ENCODE results near the gene SLC22A7. TPM values are rescaled to one million over a fixed set of nuclear protein-coding genes. Genes with fewer than 3 reads are reported as not detected.
"Not testable (repeated sequence)": the region's sequence is repeated elsewhere in the genome, so short reads cannot be mapped to it uniquely, and the experiment has no call there.

Gene SLC22A7
- polyA plus RNA-seq, 1 donor (not counting 4 experiments of a cell fraction or from before 2014, with no cell fraction given): not detected

DNA sequence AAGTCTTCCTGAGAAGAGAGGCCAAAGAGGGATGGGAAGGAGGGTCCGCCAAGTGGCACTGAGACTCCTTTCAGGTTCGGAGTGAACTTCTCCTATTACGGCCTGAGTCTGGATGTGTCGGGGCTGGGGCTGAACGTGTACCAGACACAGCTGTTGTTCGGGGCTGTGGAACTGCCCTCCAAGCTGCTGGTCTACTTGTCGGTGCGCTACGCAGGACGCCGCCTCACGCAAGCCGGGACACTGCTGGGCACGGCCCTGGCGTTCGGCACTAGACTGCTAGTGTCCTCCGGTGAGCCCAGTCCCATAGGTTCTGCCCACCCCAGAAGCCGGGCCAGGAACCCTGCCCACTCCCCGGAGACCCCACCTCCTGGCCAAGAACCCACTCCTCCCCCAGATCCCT lies 4.1 kb downstream of the SLC22A7 start:
- Histone ChIP-seq H2AFZ (ENCODE audit: control insufficient read depth, low read length) (no peak overlapping the region), H3K9me1 (ENCODE audit: control insufficient read depth, extremely low read depth, insufficient read depth, low read length) (no peaks in the 10 kb centered on the region), H3K4me2 (ENCODE audit: control insufficient read depth, extremely low read depth, insufficient read depth, low read depth, low read length) (no peak overlapping the region), H3K79me2 (ENCODE audit: control insufficient read depth, insufficient read depth, low read length) (no peaks in the 10 kb centered on the region), H3K4me3 (ENCODE audit: control insufficient read depth in 2 of 3, extremely low read depth in 1 of 3, insufficient read depth in 2 of 3, low read depth in 1 of 3, low read length in 3 of 3) (no peak overlapping the region), H3K9ac (ENCODE audit: control insufficient read depth, extremely low read depth, insufficient read depth, low read length) (no peak overlapping the region), H3K4me1 (ENCODE audit: control insufficient read depth, extremely low read depth, insufficient read depth, low read length) (no peaks in the 10 kb centered on the region), H3K27me3 (ENCODE audit: control insufficient read depth, extremely low read depth, insufficient read depth, low read length) (peaks cover 31% of the 10 kb centered on the region), H4K20me1 (ENCODE audit: control insufficient read depth, extremely low read depth, insufficient read depth, low read length) (no peaks in the 10 kb centered on the region), H3K36me3 (ENCODE audit: control insufficient read depth in 2 of 2, extremely low read depth in 1 of 2, insufficient read depth in 2 of 2, low read length in 2 of 2) (no peaks in the 10 kb centered on the region), H3K27ac (ENCODE audit: control insufficient read depth, insufficient read depth, low read length) (no peak overlapping the region), H3K9me3 (ENCODE audit: control insufficient read depth, low read depth, low read length) (no peaks in the 10 kb centered on the region)
- no peak for TF ChIP-seq EZH2 (IDR thresholded peaks at IDR 0.05; ENCODE audit: low read length)
- TF ChIP-seq, protein P1, sequence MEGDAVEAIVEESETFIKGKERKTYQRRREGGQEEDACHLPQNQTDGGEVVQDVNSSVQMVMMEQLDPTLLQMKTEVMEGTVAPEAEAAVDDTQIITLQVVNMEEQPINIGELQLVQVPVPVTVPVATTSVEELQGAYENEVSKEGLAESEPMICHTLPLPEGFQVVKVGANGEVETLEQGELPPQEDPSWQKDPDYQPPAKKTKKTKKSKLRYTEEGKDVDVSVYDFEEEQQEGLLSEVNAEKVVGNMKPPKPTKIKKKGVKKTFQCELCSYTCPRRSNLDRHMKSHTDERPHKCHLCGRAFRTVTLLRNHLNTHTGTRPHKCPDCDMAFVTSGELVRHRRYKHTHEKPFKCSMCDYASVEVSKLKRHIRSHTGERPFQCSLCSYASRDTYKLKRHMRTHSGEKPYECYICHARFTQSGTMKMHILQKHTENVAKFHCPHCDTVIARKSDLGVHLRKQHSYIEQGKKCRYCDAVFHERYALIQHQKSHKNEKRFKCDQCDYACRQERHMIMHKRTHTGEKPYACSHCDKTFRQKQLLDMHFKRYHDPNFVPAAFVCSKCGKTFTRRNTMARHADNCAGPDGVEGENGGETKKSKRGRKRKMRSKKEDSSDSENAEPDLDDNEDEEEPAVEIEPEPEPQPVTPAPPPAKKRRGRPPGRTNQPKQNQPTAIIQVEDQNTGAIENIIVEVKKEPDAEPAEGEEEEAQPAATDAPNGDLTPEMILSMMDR (optimal IDR thresholded peaks at IDR 0.05 in 1 of 3, IDR thresholded peaks at IDR 0.05 in 1 of 3, conservative IDR thresholded peaks at IDR 0.05 in 1 of 3; ENCODE audit: extremely low read depth in 1 of 3, insufficient read depth in 2 of 3, low read length in 3 of 3): no peak
- FAIRE-seq: no peak
- no peak for DNase-seq (ENCODE audit: low read depth, low spot score)
- dilution Hi-C loops (cut with MboI; ENCODE audit: extremely low pct_ligation_motif_present, low sequenced_read_pairs): no loop called here

DNA sequence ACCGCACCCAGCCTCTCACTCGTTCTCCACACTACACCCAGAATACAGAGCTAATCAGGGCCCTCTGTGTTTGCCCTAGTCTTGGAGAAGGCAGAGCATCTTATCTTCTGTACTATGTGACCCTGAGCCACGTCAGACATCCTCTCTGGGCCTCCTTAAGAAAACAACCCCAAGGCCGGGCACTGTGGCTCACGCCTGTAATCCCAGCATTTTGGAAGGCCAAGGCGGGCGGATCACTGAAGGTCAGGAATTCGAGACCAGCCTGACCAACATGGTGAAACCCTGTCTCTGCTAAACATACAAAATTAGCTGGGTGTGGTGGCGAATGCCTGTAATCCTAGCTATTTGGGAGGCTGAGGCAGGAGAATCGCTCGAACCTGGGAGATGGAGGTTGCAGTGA lies 4.9 kb downstream of the SLC22A7 start:
- dilution Hi-C loops (cut with MboI; ENCODE audit: extremely low pct_ligation_motif_present, low sequenced_read_pairs); H3K9ac ChIP-seq (ENCODE audit: control insufficient read depth, extremely low read depth, insufficient read depth, low read length); H3K79me2 ChIP-seq (ENCODE audit: control insufficient read depth, insufficient read depth, low read length); H3K9me3 ChIP-seq (ENCODE audit: control insufficient read depth, low read depth, low read length); H3K36me3 ChIP-seq (ENCODE audit: control insufficient read depth in 2 of 2, extremely low read depth in 1 of 2, insufficient read depth in 2 of 2, low read length in 2 of 2); H3K4me3 ChIP-seq (ENCODE audit: control insufficient read depth in 2 of 3, extremely low read depth in 1 of 3, insufficient read depth in 2 of 3, low read depth in 1 of 3, low read length in 3 of 3); FAIRE-seq; H3K9me1 ChIP-seq (ENCODE audit: control insufficient read depth, extremely low read depth, insufficient read depth, low read length); H3K4me1 ChIP-seq (ENCODE audit: control insufficient read depth, extremely low read depth, insufficient read depth, low read length); H2AFZ ChIP-seq (ENCODE audit: control insufficient read depth, low read length); DNase-seq (ENCODE audit: low read depth, low spot score); H3K27ac ChIP-seq (ENCODE audit: control insufficient read depth, insufficient read depth, low read length); H3K4me2 ChIP-seq (ENCODE audit: control insufficient read depth, extremely low read depth, insufficient read depth, low read depth, low read length); H4K20me1 ChIP-seq (ENCODE audit: control insufficient read depth, extremely low read depth, insufficient read depth, low read length): not testable (repeated sequence)
- peaks cover 27% of the 10 kb centered on the region for H3K27me3 ChIP-seq (ENCODE audit: control insufficient read depth, extremely low read depth, insufficient read depth, low read length)

DNA sequence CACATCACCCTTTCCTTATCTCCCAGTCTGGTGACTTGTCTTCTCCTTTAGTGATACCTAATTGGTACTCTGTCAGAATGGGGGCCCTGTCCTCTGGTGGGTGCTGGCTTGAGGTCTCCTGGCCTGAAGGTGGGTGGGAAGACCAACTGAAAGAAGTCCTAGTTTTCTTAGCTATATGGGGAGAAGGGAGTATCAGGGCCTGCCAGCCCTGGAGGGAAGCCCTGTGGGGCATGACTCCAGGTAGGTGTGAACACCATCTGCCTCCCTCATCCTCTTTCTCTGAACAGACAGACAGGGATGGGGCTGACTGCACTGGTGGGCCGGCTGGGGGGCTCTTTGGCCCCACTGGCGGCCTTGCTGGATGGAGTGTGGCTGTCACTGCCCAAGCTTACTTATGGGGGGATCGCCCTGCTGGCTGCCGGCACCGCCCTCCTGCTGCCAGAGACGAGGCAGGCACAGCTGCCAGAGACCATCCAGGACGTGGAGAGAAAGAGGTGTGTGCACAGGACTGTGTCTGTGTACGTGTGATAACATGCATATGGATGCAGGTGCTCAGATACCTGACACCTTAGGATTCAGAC lies 5.8 kb downstream of the SLC22A7 start:
- no peak for FAIRE-seq
- H3K9me3 ChIP-seq (ENCODE audit: control insufficient read depth, low read depth, low read length): no peaks in the 10 kb centered on the region
- H3K36me3 ChIP-seq (ENCODE audit: control insufficient read depth in 2 of 2, extremely low read depth in 1 of 2, insufficient read depth in 2 of 2, low read length in 2 of 2): no peaks in the 10 kb centered on the region

More for the DNA sequence above, 5.8 kb downstream of the SLC22A7 start:
- no peak for DNase-seq (ENCODE audit: low read depth, low spot score)
- no peak overlapping the region for H3K4me3 ChIP-seq (ENCODE audit: control insufficient read depth in 2 of 3, extremely low read depth in 1 of 3, insufficient read depth in 2 of 3, low read depth in 1 of 3, low read length in 3 of 3)
- peaks cover 19% of the 10 kb centered on the region for H3K27me3 ChIP-seq (ENCODE audit: control insufficient read depth, extremely low read depth, insufficient read depth, low read length)
- H3K9me1 ChIP-seq (ENCODE audit: control insufficient read depth, extremely low read depth, insufficient read depth, low read length): no peaks in the 10 kb centered on the region
- no peak overlapping the region for H3K27ac ChIP-seq (ENCODE audit: control insufficient read depth, insufficient read depth, low read length)
- no peak overlapping the region for H3K9ac ChIP-seq (ENCODE audit: control insufficient read depth, extremely low read depth, insufficient read depth, low read length)
- H4K20me1 ChIP-seq (ENCODE audit: control insufficient read depth, extremely low read depth, insufficient read depth, low read length): no peaks in the 10 kb centered on the region
- dilution Hi-C loops (cut with MboI; ENCODE audit: extremely low pct_ligation_motif_present, low sequenced_read_pairs): no loop called here
- TF ChIP-seq, protein P1 (optimal IDR thresholded peaks at IDR 0.05 in 1 of 3, IDR thresholded peaks at IDR 0.05 in 1 of 3, conservative IDR thresholded peaks at IDR 0.05 in 1 of 3; ENCODE audit: extremely low read depth in 1 of 3, insufficient read depth in 2 of 3, low read length in 3 of 3): no peak
- no peak for TF ChIP-seq EZH2 (IDR thresholded peaks at IDR 0.05; ENCODE audit: low read length)
- H3K4me2 ChIP-seq (ENCODE audit: control insufficient read depth, extremely low read depth, insufficient read depth, low read depth, low read length): no peak overlapping the region
- peaks cover under 1% of the 10 kb centered on the region for H3K4me1 ChIP-seq (ENCODE audit: control insufficient read depth, extremely low read depth, insufficient read depth, low read length)
- no peak overlapping the region for H2AFZ ChIP-seq (ENCODE audit: control insufficient read depth, low read length)
- no peaks in the 10 kb centered on the region for H3K79me2 ChIP-seq (ENCODE audit: control insufficient read depth, insufficient read depth, low read length)
